ENCODE results near the gene LLGL1. TPM values are rescaled to one million over a fixed set of nuclear protein-coding genes. Genes with fewer than 3 reads are reported as not detected.

The LLGL1 gene
- total and polyA plus RNA-seq, 2 donors (not counting 1 experiment from before 2014, with no cell fraction given), result 14.9 to 15.2 TPM

- intact Hi-C loops (cut with micrococcal nuclease), result loop anchor here (1.0 kb wide), 1 partner anchor 43 kb away; no protein-coding TSS in a partner anchor
- WGBS (ENCODE audit: insufficient coverage), result under 1% methylated on average over 92 of the region's 92 CpGs
- DNase-seq (peak; percentile 84), ATAC-seq (ENCODE audit: low read depth) (peak; percentile 4)
- no peaks in the 10 kb centered on the region for H3K9me3 ChIP-seq (ENCODE audit: control extremely low read depth in 1 of 3, control insufficient read depth in 2 of 3, insufficient read depth in 1 of 3, low read length in 2 of 3)
- Mint-ChIP-seq H3K4me3 (peak overlapping the region; percentile 99), H3K27me3 (no peaks in the 10 kb centered on the region), H3K27ac (peak overlapping the region; percentile 100), H3K9me3 (ENCODE audit: insufficient read depth) (no peaks in the 10 kb centered on the region), H3K4me1 (peaks cover 53% of the 10 kb centered on the region)
- peaks cover 46% of the 10 kb centered on the region for H4K20me1 ChIP-seq (ENCODE audit: control insufficient read depth, insufficient read depth, low read length, poor library complexity, severe bottlenecking)
- peak overlapping the region; percentile 93 for H3K9ac ChIP-seq (ENCODE audit: low read length)
- H3K4me3 ChIP-seq (ENCODE audit: control extremely low read depth in 1 of 5, extremely low read depth in 1 of 5, insufficient read depth in 1 of 5, low read depth in 2 of 5, low read length in 4 of 5), result peak overlapping the region; percentile 59 to 94 (median 81)
- H3K36me3 ChIP-seq (replicated peaks in 1 of 2; ENCODE audit: control extremely low read depth in 1 of 2, control insufficient read depth in 1 of 2, extremely low read depth in 1 of 2, insufficient read depth in 2 of 2, low read length in 1 of 2), result peaks cover 6 to 31% of the 10 kb centered on the region in 2 experiments
- TF ChIP-seq CTCF (IDR thresholded peaks at IDR 0.05), result peak; percentile 22
- no peak for TF ChIP-seq EZH2 (IDR thresholded peaks at IDR 0.05; ENCODE audit: borderline replicate concordance, insufficient read depth, low read depth, low read length, poor library complexity, severe bottlenecking)
- peak overlapping the region; percentile 97 for H3K4me2 ChIP-seq (replicated peaks; ENCODE audit: low read depth, low read length, poor library complexity, severe bottlenecking)
- H3K4me1 ChIP-seq (ENCODE audit: control insufficient read depth in 2 of 2, insufficient read depth in 2 of 2, low read length in 2 of 2), result peaks cover 45 to 54% of the 10 kb centered on the region in 2 donors
- H3K79me2 ChIP-seq (ENCODE audit: control insufficient read depth, insufficient read depth, low read length), result peaks cover 56% of the 10 kb centered on the region
- H3K27ac ChIP-seq (ENCODE audit: low read length in 2 of 2), result peak overlapping the region; percentile 93 to 96
- ChIA-PET POLR2A (interaction anchor here (0.6 to 3.1 kb wide), 9 partner anchors 27 to 212 kb away, joined by 3 to 30 read pairs (median 3); partner anchors contain the start of genes ATPAF2, DRC3, GID4 and TOM1L2), CTCF (interaction anchor here (1.0 to 1.5 kb wide), 5 partner anchors 14 to 43 kb away, joined by 3 to 5 read pairs (median 3); no protein-coding TSS in a partner anchor)
- H3K27me3 ChIP-seq (replicated peaks in 1 of 4; ENCODE audit: control extremely low read depth in 1 of 4, control insufficient read depth in 3 of 4, insufficient read depth in 4 of 4, low read length in 3 of 4), result no peaks in the 10 kb centered on the region
- peak overlapping the region; percentile 88 for H2AFZ ChIP-seq (ENCODE audit: insufficient read depth, low read depth, low read length, poor library complexity, severe bottlenecking)
Measured at GRCh38 chr17:18184143-18185031, 41.0 kb upstream of the LLGL1 start.

Measured in B cell (primary cell).